ENCODE measurements around the gene TXNDC11.

Gene TXNDC11

GRCh38 chr16:11674818-11675560 lies 67.7 kb downstream of the TXNDC11 start:
- no peak for DNase-seq (ENCODE audit: low read depth in 2 of 2, low spot score in 1 of 2)

GRCh38 chr16:11674001-11674817 lies 68.4 kb downstream of the TXNDC11 start:
- no peak for DNase-seq (ENCODE audit: low read depth in 2 of 2, low spot score in 1 of 2)

- no peak for DNase-seq (ENCODE audit: low read depth in 2 of 2, low spot score in 1 of 2)
Observed at GRCh38 chr16:11673091-11674000, 69.3 kb downstream of the TXNDC11 start.

GRCh38 chr16:11672206-11673090 lies 70.2 kb downstream of the TXNDC11 start:
- no peak for DNase-seq (ENCODE audit: low read depth in 2 of 2, low spot score in 1 of 2)

- no peak for DNase-seq (ENCODE audit: low read depth in 2 of 2, low spot score in 1 of 2)
Observed at GRCh38 chr16:11671676-11672075, 71.0 kb downstream of the TXNDC11 start.

- no peak for DNase-seq (ENCODE audit: low read depth in 2 of 2, low spot score in 1 of 2)
Observed at GRCh38 chr16:11671271-11671670, 71.4 kb downstream of the TXNDC11 start.

DNA sequence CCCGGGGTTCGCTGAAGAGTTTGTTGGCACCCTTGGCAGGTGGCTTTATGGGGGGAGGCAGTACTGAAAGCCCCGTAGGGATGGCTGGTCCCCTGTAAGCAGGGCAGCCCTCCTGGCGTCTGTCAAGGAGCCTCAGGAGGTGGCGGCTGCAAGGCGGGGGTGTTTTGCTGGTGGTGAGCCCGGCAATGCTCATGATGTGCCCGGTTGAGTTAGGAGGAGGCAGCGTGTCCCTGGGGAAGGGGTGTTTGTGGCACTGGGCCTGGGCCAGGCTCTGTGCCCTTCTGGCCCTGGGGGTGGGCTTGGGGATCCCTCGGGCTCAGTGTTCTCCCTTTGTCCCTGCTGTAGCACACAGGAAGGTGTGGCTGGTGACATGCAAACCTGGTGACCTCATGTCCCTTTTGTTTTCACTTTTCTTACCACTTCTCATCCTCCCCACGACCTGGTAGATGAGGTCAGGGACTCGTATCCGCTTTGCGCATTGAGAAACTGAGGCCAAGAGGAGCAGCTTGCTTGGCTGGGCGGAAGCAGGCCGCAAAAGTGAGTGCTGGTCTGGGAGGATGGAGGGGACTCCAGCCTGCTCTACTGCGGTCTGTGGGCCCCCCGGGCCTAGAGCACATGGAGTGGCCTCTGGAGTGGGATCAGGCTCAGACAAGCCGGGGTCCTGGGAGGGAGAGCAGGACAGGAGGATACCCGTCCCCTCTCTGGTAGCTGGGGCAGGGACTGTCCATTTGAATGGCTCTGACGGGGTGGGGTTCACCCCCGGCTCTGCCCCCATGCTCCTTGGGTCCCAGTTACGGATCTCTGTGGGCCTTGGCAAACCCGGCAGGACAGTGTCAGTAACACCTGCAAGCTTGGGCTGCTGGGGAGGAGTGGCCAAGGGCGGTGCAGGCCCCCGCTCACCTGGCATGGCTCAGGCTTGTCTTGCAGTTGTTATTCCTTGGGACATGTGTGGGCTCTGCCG lies 72.2 kb downstream of the TXNDC11 start:
- no peak for DNase-seq (ENCODE audit: low read depth in 2 of 2, low spot score in 1 of 2)

GRCh38 chr16:11669380-11670146 lies 73.1 kb downstream of the TXNDC11 start:
- no peak for DNase-seq (ENCODE audit: low read depth in 2 of 2, low spot score in 1 of 2)

DNA sequence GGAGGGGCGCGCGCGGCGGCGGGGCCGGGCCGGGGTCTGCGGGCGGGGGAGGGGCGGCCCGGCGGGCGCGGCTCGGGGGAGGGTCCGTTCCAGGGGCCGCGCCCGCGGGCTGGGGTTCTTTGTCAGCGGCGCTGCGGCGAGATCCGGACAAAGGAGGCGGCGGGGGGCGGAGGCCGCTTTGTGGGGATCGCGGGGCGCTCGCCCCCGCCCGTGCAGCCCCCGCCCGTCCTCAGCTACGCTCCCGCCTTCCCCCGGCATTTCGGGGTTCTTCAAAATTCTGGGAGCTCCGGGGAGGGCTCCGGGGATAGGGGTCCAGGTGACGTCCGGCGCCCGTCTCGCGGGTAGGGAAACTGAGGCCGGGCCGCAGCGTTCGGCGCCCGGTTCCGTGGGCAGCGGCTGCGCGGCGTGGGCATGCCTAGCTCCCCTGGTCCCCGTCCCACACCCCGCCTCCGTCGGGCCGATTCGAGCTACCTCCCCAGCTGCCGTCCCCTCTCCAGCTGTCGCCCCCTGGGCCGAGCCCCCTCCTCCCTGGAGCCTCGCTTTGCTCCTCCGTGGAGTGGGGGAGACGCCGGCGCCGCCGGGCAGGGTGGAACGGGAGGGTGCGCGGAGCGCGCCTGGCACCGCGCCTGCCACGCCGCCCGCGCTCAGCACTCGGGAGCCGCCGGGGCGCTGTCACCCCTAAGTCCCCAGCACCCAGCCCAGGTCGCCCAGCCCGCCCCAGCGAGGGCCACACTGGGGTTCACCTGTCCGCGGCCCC lies 73.9 kb downstream of the TXNDC11 start:
- no peak for DNase-seq (ENCODE audit: low read depth in 2 of 2, low spot score in 1 of 2)

GRCh38 chr16:11667824-11668622 lies 74.6 kb downstream of the TXNDC11 start, which contains the start of gene SNN:
SNN (plus strand) TSS chr16:11668455; CDS start chr16:11676060, 7,605 bp downstream.
- DNase-seq (ENCODE audit: low read depth in 2 of 2, low spot score in 1 of 2) = peak; percentile 53 to 73

DNA sequence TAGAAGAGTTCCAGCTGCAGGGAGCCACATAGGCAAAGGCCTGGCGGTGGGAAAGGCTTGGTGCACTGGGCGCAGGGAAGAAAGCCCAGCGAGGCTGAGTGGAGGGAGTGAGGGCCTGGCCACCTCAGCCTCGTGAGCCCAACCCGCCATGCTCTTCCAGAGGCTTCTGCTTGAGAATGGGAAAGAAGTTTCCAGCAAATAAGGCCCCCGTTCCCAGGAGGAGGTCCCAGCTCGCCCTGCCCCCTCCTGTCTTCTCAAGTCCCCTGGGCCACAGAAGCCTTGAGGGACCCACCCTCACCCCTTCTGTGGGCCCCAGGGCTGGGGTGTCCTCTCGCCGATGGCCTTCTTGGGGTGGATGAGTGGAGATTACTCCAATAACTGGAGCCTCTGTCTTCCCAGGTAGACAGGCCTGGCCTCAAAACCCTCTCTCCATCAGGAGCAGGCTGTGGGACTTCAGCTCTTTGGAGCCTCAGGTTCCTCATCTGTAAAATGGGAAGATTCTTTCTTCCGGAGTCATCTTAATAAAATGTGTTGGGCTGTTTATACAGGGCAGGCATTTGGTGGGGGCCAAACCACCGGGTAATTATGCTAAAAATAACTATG lies 75.3 kb downstream of the TXNDC11 start:
- DNase-seq (ENCODE audit: low read depth in 2 of 2, low spot score in 1 of 2) = no peak

DNA sequence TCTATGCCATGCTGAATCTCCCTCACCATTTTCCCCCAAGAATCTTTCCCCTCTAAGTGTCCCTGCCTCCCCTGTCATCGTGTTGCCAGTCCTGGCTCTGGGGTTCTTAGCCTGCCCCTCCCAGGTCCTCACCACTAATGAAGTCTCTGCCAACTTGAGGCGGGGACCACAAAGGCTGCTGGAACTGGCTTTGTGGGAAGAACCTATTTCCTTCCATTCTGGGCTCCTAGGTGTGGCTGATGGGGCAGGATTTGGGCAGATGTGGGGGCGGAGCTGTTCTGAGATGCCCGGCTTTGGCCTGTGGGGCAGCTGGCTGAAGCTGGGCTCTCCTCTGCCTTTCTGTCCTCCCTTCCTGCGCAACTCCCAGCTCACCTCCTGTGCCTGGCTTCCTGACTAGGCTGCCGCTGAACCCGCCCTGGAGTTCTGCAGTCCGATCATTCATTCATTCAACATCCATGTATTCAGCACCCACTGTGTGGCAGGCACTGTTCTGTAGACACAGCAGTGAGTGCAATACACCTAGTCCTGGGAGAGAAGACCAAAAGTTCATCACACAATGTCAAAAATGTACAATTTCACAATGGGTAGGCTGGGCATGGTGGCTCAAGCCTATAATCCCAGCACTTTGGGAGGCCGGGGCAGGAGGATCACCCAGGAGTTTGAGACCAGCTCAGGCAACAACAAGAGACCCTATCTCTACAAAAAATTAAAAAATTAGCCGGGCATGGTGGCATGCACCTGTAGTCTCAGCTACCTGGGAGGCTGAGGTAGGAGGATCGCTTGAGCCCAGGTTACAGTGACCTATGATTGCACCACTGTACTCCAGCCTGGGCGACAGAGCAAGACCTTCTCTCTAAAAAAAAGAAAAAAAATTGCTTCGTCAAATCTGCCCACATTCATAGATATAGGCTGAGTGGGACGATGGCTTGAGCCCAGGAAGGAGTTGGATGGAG lies 76.3 kb downstream of the TXNDC11 start:
- DNase-seq (ENCODE audit: low read depth in 2 of 2, low spot score in 1 of 2) = no peak

- DNase-seq (ENCODE audit: low read depth in 2 of 2, low spot score in 1 of 2) = no peak
Observed at GRCh38 chr16:11665071-11665491, 77.6 kb downstream of the TXNDC11 start.

DNA sequence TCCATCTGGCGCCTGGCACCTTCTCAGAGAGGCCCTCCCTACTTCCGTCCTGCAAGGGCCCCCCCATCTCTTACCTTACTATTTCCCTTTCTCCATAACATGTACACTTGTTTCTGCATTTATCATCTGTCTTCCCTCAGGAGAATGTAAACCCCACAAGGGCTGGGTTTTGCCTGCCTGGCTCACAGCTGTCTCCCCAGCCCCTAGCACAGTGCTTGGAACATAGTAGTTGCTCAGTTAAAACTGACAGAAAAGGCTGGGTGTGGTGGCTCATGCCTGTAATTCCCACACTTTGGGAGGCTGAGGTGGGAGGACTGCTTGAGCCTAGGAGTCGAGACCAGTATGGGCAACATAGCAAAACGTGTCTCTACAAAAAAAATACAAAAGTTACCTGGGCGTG lies 80.1 kb downstream of the TXNDC11 start:
- no peak for DNase-seq (ENCODE audit: low read depth in 2 of 2, low spot score in 1 of 2)

DNA sequence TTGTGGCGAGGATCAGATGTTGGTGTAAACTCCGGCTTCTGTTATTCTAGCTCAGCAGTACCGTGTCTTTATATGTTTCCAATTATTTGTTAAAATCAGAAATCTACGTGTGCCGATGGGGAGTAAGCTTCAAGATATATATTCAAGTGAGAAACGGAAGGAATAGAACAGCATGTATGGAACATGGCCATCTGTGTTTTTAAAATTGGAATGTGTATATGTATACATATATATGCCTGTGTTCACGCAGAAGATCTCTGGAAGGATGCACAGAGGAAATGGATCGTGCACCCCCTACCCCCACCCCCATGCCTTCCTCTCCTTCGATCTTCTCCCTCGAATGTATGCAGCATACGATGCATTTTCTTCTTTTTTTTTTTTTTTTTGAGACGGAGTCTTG lies 82.1 kb downstream of the TXNDC11 start:
- no peak for DNase-seq (ENCODE audit: low read depth in 2 of 2, low spot score in 1 of 2)
